Caco-2 (cell line): ENCODE measurements around the gene SLC46A2. TPM values are rescaled to one million over a fixed set of nuclear protein-coding genes. Genes with fewer than 3 reads are reported as not detected.

ENCODE experiments used
- BruUV-seq: library from RNA; stranded (reverse); fragments of 400-500 nt; replicated peaks from 2 replicates; lab custom pipeline; 2021; lab: Mats Ljungman, UMichigan
- CTCF ChIA-PET: fragments of 300-600 bp; sonication (Branson Sonifier 250); formaldehyde crosslinking; loops from one replicate; lab custom pipeline; 2022; ENCODE audit warnings: antibody characterized with exemption; lab: Charles Lee
- POLR2A ChIA-PET: fragments of 300-600 bp; sonication (Branson Sonifier 250); formaldehyde crosslinking; loops from one replicate; lab custom pipeline; 2022; ENCODE audit warnings: antibody characterized with exemption; lab: Charles Lee
- DNase-seq, 2 experiments: peaks; one replicate each; pipeline versions ENCODE4 v3.0.0 to v3.0.0-alpha.2; 2020 to 2022
- H3K27me3 ChIP-seq: replicated peaks from 2 replicates; pipeline ENCODE4 v1.6.0; 2011; ENCODE audit warnings: low read length; ENCODE audit not compliant: control insufficient read depth, insufficient read depth
- H3K36me3 ChIP-seq: 2 replicates; pipeline ENCODE4 v1.5.1; 2011; ENCODE audit warnings: low read length; ENCODE audit not compliant: control insufficient read depth, insufficient read depth
- H3K4me1 ChIP-seq: fragments of 250-450 bp; sonication (Bioruptor Pico); 2 replicates; pipeline ENCODE4 v1.5.1; 2020; ENCODE audit warnings: mild to moderate bottlenecking
- H3K4me3 ChIP-seq: 2 replicates; pipeline ENCODE4 v1.5.1; 2011; ENCODE audit warnings: low read depth, mild to moderate bottlenecking, control low read depth, low read length
- H3K9me3 ChIP-seq: fragments of 250-450 bp; sonication (Bioruptor Pico); 2 replicates; pipeline ENCODE4 v1.5.1; 2020; ENCODE audit warnings: mild to moderate bottlenecking, moderate library complexity
- H3K27ac Mint-ChIP-seq: one replicate; pipeline ENCODE4 v1.8.0; 2022; ENCODE audit warnings: mixed read lengths; ENCODE audit not compliant: unreplicated experiment
- H3K27me3 Mint-ChIP-seq: one replicate; pipeline ENCODE4 v1.8.0; 2022; ENCODE audit warnings: mixed read lengths; ENCODE audit not compliant: insufficient read depth, unreplicated experiment
- H3K36me3 Mint-ChIP-seq: one replicate; pipeline ENCODE4 v1.8.0; 2022; ENCODE audit warnings: mild to moderate bottlenecking, mixed read lengths; ENCODE audit not compliant: insufficient read depth, unreplicated experiment
- H3K4me1 Mint-ChIP-seq: one replicate; pipeline ENCODE4 v1.8.0; 2022; ENCODE audit warnings: low read depth, mixed read lengths; ENCODE audit not compliant: unreplicated experiment
- H3K4me3 Mint-ChIP-seq: one replicate; pipeline ENCODE4 v1.8.0; 2022; ENCODE audit warnings: mild to moderate bottlenecking, moderate library complexity, mixed read lengths; ENCODE audit not compliant: unreplicated experiment
- H3K9me3 Mint-ChIP-seq: one replicate; pipeline ENCODE4 v1.8.0; 2022; ENCODE audit warnings: mixed read lengths; ENCODE audit not compliant: unreplicated experiment
- CTCF ChIP-seq, 2 experiments: fragments of 200-600 bp in 1 of 2; IDR thresholded peaks; 1 replicate in 1 of 2; 2 replicates in 1 of 2; pipeline versions ENCODE4 v1.5.1 to v1.8.0; 2011 to 2022; ENCODE audit warnings: antibody characterized with exemption in 1 of 2, control low read depth in 1 of 2, inconsistent platforms in 1 of 2, low read depth in 1 of 2, low read length in 1 of 2, mild to moderate bottlenecking in 1 of 2, moderate library complexity in 1 of 2; ENCODE audit not compliant: insufficient read depth in 1 of 2, severe bottlenecking in 1 of 2, unreplicated experiment in 1 of 2
- intact Hi-C: fragments of 100-400 bp; cut with micrococcal nuclease; formaldehyde crosslinking; loops from one replicate; pipeline ENCODE4 v1.10.0; 2022; ENCODE audit not compliant: unreplicated experiment
- total RNA-seq: library from RNA; stranded (reverse); gene quantifications from 2 replicates; pipeline ENCODE4 v1.2.3, GENCODE V29; 2022

SLC46A2 gene
- total RNA-seq, 1 experiment from 2014 or later, result not detected

- Histone ChIP-seq H3K4me3 (no peak overlapping the region), H3K27me3 (no peaks in the 10 kb centered on the region), H3K9me3 (no peaks in the 10 kb centered on the region), H3K4me1 (0 out of 2 replicates have a peak, but pooled peaks cover under 1% of the 10 kb centered on the region), H3K36me3 (peaks cover 3% of the 10 kb centered on the region)
- intact Hi-C loops, result no loop called here
- Mint-ChIP-seq H3K27me3 (no peaks in the 10 kb centered on the region), H3K27ac (no peak overlapping the region), H3K4me1 (peaks cover 6% of the 10 kb centered on the region), H3K9me3 (no peaks in the 10 kb centered on the region), H3K4me3 (no peak overlapping the region), H3K36me3 (peaks cover 12% of the 10 kb centered on the region)
- DNase-seq, result no peak
- ChIA-PET CTCF (no interaction called here), POLR2A (no interaction called here)
- TF ChIP-seq CTCF (IDR thresholded peaks at IDR 0.05; ENCODE audit: insufficient read depth in 1 of 2, low read depth in 1 of 2, low read length in 1 of 2, severe bottlenecking in 1 of 2, unreplicated experiment in 1 of 2), result no peak
- no TSS peak for BruUV-seq
Observed at GRCh38 chr9:112878752-112879151, 11.9 kb downstream of the SLC46A2 start.

GRCh38 chr9:112873773-112874405, 16.8 kb downstream of the SLC46A2 start:
- no peaks in the 10 kb centered on the region for H3K4me1 ChIP-seq
- no peak overlapping the region for H3K4me3 Mint-ChIP-seq
- ChIA-PET POLR2A (no interaction called here), CTCF (no interaction called here)
- TF ChIP-seq CTCF (IDR thresholded peaks at IDR 0.05; ENCODE audit: insufficient read depth in 1 of 2, low read depth in 1 of 2, low read length in 1 of 2, severe bottlenecking in 1 of 2, unreplicated experiment in 1 of 2), result no peak
- no peaks in the 10 kb centered on the region for H3K9me3 ChIP-seq
- no peak overlapping the region for H3K27ac Mint-ChIP-seq
- no peaks in the 10 kb centered on the region for H3K27me3 Mint-ChIP-seq
- peaks cover 28% of the 10 kb centered on the region for H3K36me3 Mint-ChIP-seq
- H3K4me3 ChIP-seq, result no peak overlapping the region
- no peaks in the 10 kb centered on the region for H3K27me3 ChIP-seq
- no TSS peak for BruUV-seq
- peaks cover 3% of the 10 kb centered on the region for H3K36me3 ChIP-seq
- peaks cover 9% of the 10 kb centered on the region for H3K4me1 Mint-ChIP-seq
- H3K9me3 Mint-ChIP-seq, result no peaks in the 10 kb centered on the region
- no peak for DNase-seq
- intact Hi-C loops, result no loop called here

- POLR2A ChIA-PET, result no interaction called here
- no peak overlapping the region for H3K27ac Mint-ChIP-seq
Observed at GRCh38 chr9:112872019-112872418, 18.7 kb downstream of the SLC46A2 start.

More at GRCh38 chr9:112872019-112872418, 18.7 kb downstream of the SLC46A2 start:
- Histone ChIP-seq H3K9me3 (no peaks in the 10 kb centered on the region), H3K4me3 (no peak overlapping the region), H3K36me3 (peaks cover 3% of the 10 kb centered on the region), H3K27me3 (no peaks in the 10 kb centered on the region), H3K4me1 (0 out of 2 replicates have a peak, but pooled peaks cover 8% of the 10 kb centered on the region)
- peaks cover 39% of the 10 kb centered on the region for H3K36me3 Mint-ChIP-seq
- peaks cover 19% of the 10 kb centered on the region for H3K4me1 Mint-ChIP-seq
- no peaks in the 10 kb centered on the region for H3K27me3 Mint-ChIP-seq
- no TSS peak for BruUV-seq
- intact Hi-C loops, result no loop called here
- peaks cover 8% of the 10 kb centered on the region for H3K9me3 Mint-ChIP-seq
- TF ChIP-seq CTCF (IDR thresholded peaks at IDR 0.05; ENCODE audit: insufficient read depth in 1 of 2, low read depth in 1 of 2, low read length in 1 of 2, severe bottlenecking in 1 of 2, unreplicated experiment in 1 of 2), result no peak
- H3K4me3 Mint-ChIP-seq, result no peak overlapping the region
- no peak for DNase-seq
- CTCF ChIA-PET, result no interaction called here
